HEK293T (cell line): ENCODE measurements around the gene GKN1.
A peak's percentile ranks its signal among the peaks of the same experiment; 100 is the strongest.

Experiments
- CTCF ChIA-PET: fragments of 350-600 bp; formaldehyde crosslinking; extraction: SDS; loops from one replicate; lab custom pipeline; 2021; ENCODE audit warnings: antibody characterized with exemption, inconsistent platforms; lab: Yijun Ruan, JAX
- POLR2A ChIA-PET: fragments of 350-600 bp; formaldehyde crosslinking; extraction: SDS; loops from one replicate; lab custom pipeline; 2020; ENCODE audit warnings: antibody characterized with exemption, inconsistent platforms; lab: Yijun Ruan, JAX
- DNase-seq: peaks from one replicate; pipeline ENCODE4 v3.0.0; 2012; ENCODE audit warnings: mixed read lengths; ENCODE audit errors: extremely low spot score
- ARNT ChIP-seq: fragments of 450-650 bp; IDR thresholded peaks from 2 replicates; pipeline ENCODE4 v1.6.1; 2017; ENCODE audit warnings: mild to moderate bottlenecking
- BHLHE40 ChIP-seq: fragments of 450-650 bp; IDR thresholded peaks from 2 replicates; pipeline ENCODE4 v1.6.1; 2016; ENCODE audit warnings: mild to moderate bottlenecking, moderate library complexity, borderline replicate concordance
- CTBP1 ChIP-seq: fragments of 450-650 bp; IDR thresholded peaks from 2 replicates; pipeline ENCODE4 v1.6.1; 2016; ENCODE audit warnings: borderline replicate concordance
- ELF4 ChIP-seq: fragments of 450-650 bp; IDR thresholded peaks from 2 replicates; pipeline ENCODE4 v1.6.1; 2017; ENCODE audit warnings: antibody characterized with exemption
- FOXA1 ChIP-seq: fragments of 450-650 bp; IDR thresholded peaks from 2 replicates; pipeline ENCODE4 v1.6.1; 2016; ENCODE audit warnings: mild to moderate bottlenecking
- FOXK2 ChIP-seq: fragments of 450-650 bp; IDR thresholded peaks from 2 replicates; pipeline ENCODE4 v1.6.1; 2016; ENCODE audit warnings: mild to moderate bottlenecking
- FOXM1 ChIP-seq: fragments of 450-650 bp; IDR thresholded peaks from 2 replicates; pipeline ENCODE4 v1.6.1; 2017; ENCODE audit warnings: mild to moderate bottlenecking, borderline replicate concordance
- HDGF ChIP-seq: fragments of 450-650 bp; IDR thresholded peaks from 2 replicates; pipeline ENCODE4 v1.6.1; 2017; ENCODE audit warnings: antibody characterized with exemption, borderline replicate concordance
- L3MBTL2 ChIP-seq: fragments of 450-650 bp; conservative IDR thresholded peaks from 2 replicates; pipeline ENCODE4 v1.6.1; 2016; ENCODE audit warnings: mild to moderate bottlenecking
- LEF1 ChIP-seq: fragments of 450-650 bp; IDR thresholded peaks from 2 replicates; pipeline ENCODE4 v1.6.1; 2017; ENCODE audit warnings: mild to moderate bottlenecking, borderline replicate concordance
- NFRKB ChIP-seq: fragments of 450-650 bp; IDR thresholded peaks from 2 replicates; pipeline ENCODE4 v1.6.1; 2016; ENCODE audit warnings: mild to moderate bottlenecking, moderate library complexity
- PKNOX1 ChIP-seq: fragments of 450-650 bp; IDR thresholded peaks from 2 replicates; pipeline ENCODE4 v1.6.1; 2016
- SP1 ChIP-seq: fragments of 450-650 bp; IDR thresholded peaks from 2 replicates; pipeline ENCODE4 v1.6.1; 2017
- SUZ12 ChIP-seq: fragments of 450-650 bp; IDR thresholded peaks from 2 replicates; pipeline ENCODE4 v1.6.1; 2016; ENCODE audit warnings: mild to moderate bottlenecking
- TARDBP ChIP-seq: fragments of 450-650 bp; IDR thresholded peaks from 2 replicates; pipeline ENCODE4 v1.6.1; 2016
- ZNF384 ChIP-seq: fragments of 450-650 bp; IDR thresholded peaks from 2 replicates; pipeline ENCODE4 v1.6.1; 2016

The GKN1 gene

GRCh38 chr2:68974251-68974650, at the start of gene GKN1:
GKN1 (plus strand) TSS chr2:68974636; CDS start chr2:68974678, 42 bp downstream.
- TF ChIP-seq FOXA1 = no peak
- TF ChIP-seq PKNOX1 = no peak
- ChIA-PET CTCF (interaction anchor here (0.5 kb wide), 1 partner anchor 49 kb away, joined by 3 read pairs; no protein-coding TSS in a partner anchor), POLR2A (no interaction called here)
- DNase-seq = no peak

- ChIA-PET CTCF (interaction anchor here (0.6 to 2.8 kb wide), 19 partner anchors 9 to 461 kb away, joined by 3 to 27 read pairs (median 4); partner anchors contain the start of genes APLF and FBXO48), POLR2A (interaction anchor here (0.8 kb wide), 1 partner anchor 95 kb away, joined by 3 read pairs; no protein-coding TSS in a partner anchor)
- TF ChIP-seq ZNF384 (no peak), SUZ12 (no peak), HDGF (no peak), SP1 (no peak), PKNOX1 (no peak), L3MBTL2 (no peak), NFRKB (no peak), ARNT (no peak), TARDBP (no peak), CTBP1 (no peak), FOXA1 (no peak), FOXM1 (no peak), FOXK2 (no peak), ELF4 (no peak), LEF1 (no peak), BHLHE40 (no peak)
- DNase-seq = peak; percentile 65
These were observed 49.0 kb upstream of the GKN1 start for GRCh38 chr2:68925295-68925896.

GRCh38 chr2:68926796-68927195, 47.6 kb upstream of the GKN1 start:
- POLR2A ChIA-PET = no interaction called here

GRCh38 chr2:68931149-68931711, 43.2 kb upstream of the GKN1 start:
- TF ChIP-seq LEF1 = no peak
- no peak for TF ChIP-seq NFRKB
- no peak for TF ChIP-seq ELF4
- TF ChIP-seq FOXA1 = no peak
- TF ChIP-seq TARDBP = no peak
- TF ChIP-seq SUZ12 = no peak
- no peak for TF ChIP-seq CTBP1
- no peak for TF ChIP-seq HDGF
- no peak for TF ChIP-seq SP1
- TF ChIP-seq PKNOX1 = no peak
- TF ChIP-seq FOXK2 = no peak
- no peak for TF ChIP-seq BHLHE40
- no peak for TF ChIP-seq FOXM1
- TF ChIP-seq ZNF384 = no peak
- ChIA-PET POLR2A (no interaction called here), CTCF (no interaction called here)
- DNase-seq = no peak

More at GRCh38 chr2:68926796-68927195, 47.6 kb upstream of the GKN1 start:
- DNase-seq = no peak
- CTCF ChIA-PET = interaction anchor here (0.6 to 0.7 kb wide), 3 partner anchors 465 to 1371 kb away, joined by 3 read pairs; no protein-coding TSS in a partner anchor
- TF ChIP-seq ARNT = no peak
- no peak for TF ChIP-seq CTBP1
- TF ChIP-seq SUZ12 = no peak
- no peak for TF ChIP-seq FOXM1
- no peak for TF ChIP-seq LEF1
- TF ChIP-seq TARDBP = no peak
- TF ChIP-seq NFRKB = no peak
- no peak for TF ChIP-seq SP1
- no peak for TF ChIP-seq PKNOX1
- no peak for TF ChIP-seq L3MBTL2
- TF ChIP-seq BHLHE40 = no peak
- TF ChIP-seq FOXA1 = no peak
- TF ChIP-seq FOXK2 = no peak
- TF ChIP-seq HDGF = no peak

GRCh38 chr2:68931799-68932198, 42.6 kb upstream of the GKN1 start:
- no peak for DNase-seq
- ChIA-PET CTCF (no interaction called here), POLR2A (interaction anchor here (0.6 kb wide), 1 partner anchor 465 kb away, joined by 3 read pairs; the partner anchor contains the start of gene FBXO48)
- no peak for TF ChIP-seq ZNF384
- no peak for TF ChIP-seq BHLHE40
- no peak for TF ChIP-seq LEF1
- TF ChIP-seq FOXK2 = no peak
- no peak for TF ChIP-seq SP1
